Measurements from ENCODE around the gene ADD3.

DNA sequence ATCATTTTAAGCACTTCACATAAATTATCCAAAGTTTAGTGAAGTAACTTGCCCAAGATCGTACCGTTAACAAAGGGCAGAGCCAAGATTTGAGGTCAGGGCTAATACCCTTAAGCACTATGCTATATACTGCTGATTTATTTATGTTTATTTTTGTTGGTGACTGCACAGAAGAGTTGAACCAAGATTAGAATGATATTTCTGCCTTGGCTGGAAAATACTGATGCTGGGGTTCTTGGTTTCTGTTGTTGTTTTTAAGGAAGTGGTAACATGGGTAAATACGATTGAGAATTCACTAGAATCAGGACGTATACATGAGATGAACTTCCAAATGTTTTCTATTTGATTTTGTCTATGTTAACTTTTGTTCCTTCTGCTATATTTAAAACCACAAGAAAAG, 9.3 kb downstream of the ADD3 start:
- TF ChIP-seq, protein P1, sequence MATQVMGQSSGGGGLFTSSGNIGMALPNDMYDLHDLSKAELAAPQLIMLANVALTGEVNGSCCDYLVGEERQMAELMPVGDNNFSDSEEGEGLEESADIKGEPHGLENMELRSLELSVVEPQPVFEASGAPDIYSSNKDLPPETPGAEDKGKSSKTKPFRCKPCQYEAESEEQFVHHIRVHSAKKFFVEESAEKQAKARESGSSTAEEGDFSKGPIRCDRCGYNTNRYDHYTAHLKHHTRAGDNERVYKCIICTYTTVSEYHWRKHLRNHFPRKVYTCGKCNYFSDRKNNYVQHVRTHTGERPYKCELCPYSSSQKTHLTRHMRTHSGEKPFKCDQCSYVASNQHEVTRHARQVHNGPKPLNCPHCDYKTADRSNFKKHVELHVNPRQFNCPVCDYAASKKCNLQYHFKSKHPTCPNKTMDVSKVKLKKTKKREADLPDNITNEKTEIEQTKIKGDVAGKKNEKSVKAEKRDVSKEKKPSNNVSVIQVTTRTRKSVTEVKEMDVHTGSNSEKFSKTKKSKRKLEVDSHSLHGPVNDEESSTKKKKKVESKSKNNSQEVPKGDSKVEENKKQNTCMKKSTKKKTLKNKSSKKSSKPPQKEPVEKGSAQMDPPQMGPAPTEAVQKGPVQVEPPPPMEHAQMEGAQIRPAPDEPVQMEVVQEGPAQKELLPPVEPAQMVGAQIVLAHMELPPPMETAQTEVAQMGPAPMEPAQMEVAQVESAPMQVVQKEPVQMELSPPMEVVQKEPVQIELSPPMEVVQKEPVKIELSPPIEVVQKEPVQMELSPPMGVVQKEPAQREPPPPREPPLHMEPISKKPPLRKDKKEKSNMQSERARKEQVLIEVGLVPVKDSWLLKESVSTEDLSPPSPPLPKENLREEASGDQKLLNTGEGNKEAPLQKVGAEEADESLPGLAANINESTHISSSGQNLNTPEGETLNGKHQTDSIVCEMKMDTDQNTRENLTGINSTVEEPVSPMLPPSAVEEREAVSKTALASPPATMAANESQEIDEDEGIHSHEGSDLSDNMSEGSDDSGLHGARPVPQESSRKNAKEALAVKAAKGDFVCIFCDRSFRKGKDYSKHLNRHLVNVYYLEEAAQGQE (IDR thresholded peaks at IDR 0.05): no peak
- no peak for TF ChIP-seq CTCF (IDR thresholded peaks at IDR 0.05; ENCODE audit: low read depth, low read length, missing input control)
- TF ChIP-seq, protein P2, sequence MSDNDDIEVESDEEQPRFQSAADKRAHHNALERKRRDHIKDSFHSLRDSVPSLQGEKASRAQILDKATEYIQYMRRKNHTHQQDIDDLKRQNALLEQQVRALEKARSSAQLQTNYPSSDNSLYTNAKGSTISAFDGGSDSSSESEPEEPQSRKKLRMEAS (IDR thresholded peaks at IDR 0.05): no peak
